ENCODE data around the gene CCDC112.

DNA sequence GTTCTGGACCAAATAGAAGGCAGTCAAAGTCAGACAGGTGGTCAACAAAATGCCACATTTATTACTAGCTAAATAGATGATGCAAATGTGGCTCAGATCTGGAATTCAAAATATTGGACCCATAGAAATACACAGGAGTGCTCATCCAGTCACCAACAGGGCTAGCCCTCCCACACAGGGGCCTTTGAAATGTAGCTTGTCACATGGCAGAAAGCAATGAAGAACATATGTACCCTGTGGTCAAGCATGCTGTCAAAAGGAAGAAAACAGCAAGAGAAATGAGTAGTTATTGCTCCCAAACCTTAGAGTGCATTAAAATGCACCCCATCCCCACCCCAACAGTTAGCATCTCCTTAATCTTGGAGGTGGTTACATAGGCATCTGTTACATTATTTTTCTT is 20.9 kb upstream of the CCDC112 start:
- TF ChIP-seq, protein P1, sequence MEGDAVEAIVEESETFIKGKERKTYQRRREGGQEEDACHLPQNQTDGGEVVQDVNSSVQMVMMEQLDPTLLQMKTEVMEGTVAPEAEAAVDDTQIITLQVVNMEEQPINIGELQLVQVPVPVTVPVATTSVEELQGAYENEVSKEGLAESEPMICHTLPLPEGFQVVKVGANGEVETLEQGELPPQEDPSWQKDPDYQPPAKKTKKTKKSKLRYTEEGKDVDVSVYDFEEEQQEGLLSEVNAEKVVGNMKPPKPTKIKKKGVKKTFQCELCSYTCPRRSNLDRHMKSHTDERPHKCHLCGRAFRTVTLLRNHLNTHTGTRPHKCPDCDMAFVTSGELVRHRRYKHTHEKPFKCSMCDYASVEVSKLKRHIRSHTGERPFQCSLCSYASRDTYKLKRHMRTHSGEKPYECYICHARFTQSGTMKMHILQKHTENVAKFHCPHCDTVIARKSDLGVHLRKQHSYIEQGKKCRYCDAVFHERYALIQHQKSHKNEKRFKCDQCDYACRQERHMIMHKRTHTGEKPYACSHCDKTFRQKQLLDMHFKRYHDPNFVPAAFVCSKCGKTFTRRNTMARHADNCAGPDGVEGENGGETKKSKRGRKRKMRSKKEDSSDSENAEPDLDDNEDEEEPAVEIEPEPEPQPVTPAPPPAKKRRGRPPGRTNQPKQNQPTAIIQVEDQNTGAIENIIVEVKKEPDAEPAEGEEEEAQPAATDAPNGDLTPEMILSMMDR (conservative IDR thresholded peaks at IDR 0.05) = no peak
- TF ChIP-seq EZH2 (IDR thresholded peaks at IDR 0.05; ENCODE audit: low read depth) = no peak

Data from PC-9 (cell line).